PC-9 (cell line): ENCODE data around the gene CFAP61.

ENCODE experiments used
- EZH2 ChIP-seq: fragments of 200-600 bp; sonication (generic); IDR thresholded peaks from 2 replicates; pipeline ENCODE4 v1.8.0; 2017; ENCODE audit warnings: antibody characterized with exemption, low read depth
- TF ChIP-seq, protein P1 (sequence below): fragments of 200-600 bp; sonication (generic); conservative IDR thresholded peaks from 2 replicates; pipeline ENCODE4 v1.6.1; 2017; ENCODE audit warnings: mixed run types, antibody characterized with exemption, mild to moderate bottlenecking, moderate library complexity

DNA sequence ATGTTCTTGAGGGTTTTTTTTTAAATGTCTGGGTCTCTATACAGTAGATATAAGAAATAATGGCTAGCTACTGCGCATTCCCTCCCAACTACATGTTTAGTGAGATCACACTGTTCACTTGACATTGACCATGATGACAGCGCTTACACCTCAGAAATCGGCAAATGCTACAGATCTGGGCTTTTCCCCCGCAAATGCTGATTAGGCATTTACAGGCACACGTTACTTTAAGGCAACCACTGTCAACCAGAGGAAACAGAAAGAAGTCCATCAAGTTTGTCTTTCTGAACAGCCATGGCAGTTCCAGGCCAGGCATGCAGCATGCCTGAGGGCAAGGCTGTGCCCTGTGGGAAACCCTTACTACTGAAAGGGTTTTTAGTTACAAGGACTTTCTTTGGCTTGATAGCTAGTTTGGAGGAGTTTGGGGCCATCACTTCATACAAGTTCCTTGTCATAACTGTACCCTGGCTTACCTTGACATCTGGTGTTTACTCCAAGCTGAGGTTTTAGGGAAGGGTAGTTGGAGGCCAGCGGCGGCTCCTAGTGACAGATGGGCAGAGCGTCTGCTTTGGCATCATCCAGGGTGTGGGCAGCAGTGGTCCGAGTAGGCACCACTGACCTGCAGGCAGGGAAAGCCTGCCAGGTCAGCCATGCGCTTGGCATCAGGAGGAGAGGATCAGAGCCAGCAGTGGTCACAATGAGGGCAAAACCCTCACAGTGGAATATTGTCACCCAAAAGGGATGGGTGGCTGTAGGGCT lies 43.0 kb downstream of the CFAP61 start:
- TF ChIP-seq, protein P1, sequence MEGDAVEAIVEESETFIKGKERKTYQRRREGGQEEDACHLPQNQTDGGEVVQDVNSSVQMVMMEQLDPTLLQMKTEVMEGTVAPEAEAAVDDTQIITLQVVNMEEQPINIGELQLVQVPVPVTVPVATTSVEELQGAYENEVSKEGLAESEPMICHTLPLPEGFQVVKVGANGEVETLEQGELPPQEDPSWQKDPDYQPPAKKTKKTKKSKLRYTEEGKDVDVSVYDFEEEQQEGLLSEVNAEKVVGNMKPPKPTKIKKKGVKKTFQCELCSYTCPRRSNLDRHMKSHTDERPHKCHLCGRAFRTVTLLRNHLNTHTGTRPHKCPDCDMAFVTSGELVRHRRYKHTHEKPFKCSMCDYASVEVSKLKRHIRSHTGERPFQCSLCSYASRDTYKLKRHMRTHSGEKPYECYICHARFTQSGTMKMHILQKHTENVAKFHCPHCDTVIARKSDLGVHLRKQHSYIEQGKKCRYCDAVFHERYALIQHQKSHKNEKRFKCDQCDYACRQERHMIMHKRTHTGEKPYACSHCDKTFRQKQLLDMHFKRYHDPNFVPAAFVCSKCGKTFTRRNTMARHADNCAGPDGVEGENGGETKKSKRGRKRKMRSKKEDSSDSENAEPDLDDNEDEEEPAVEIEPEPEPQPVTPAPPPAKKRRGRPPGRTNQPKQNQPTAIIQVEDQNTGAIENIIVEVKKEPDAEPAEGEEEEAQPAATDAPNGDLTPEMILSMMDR = no peak
- no peak for TF ChIP-seq EZH2
